Suppressor macrophage (primary cell): ENCODE data around the gene CORT.
"Not testable (repeated sequence)": the region's sequence is repeated elsewhere in the genome, so short reads cannot be mapped to it uniquely, and the experiment has no call there.

Experiments used
- DNase-seq, 4 experiments: peaks; one replicate each; pipeline ENCODE4 v3.0.0-alpha.2; 2020 to 2022

The CORT gene

GRCh38 chr1:10438677-10439163 is 11.1 kb upstream of the CORT start:
- no peak for DNase-seq

GRCh38 chr1:10440305-10440704 is 9.5 kb upstream of the CORT start:
- no peak for DNase-seq

- no peak for DNase-seq
These were observed 9.0 kb upstream of the CORT start for GRCh38 chr1:10440794-10441193.

- DNase-seq, result no peak
These were observed 5.6 kb upstream of the CORT start for GRCh38 chr1:10444248-10444647.

GRCh38 chr1:10444795-10445397 is 4.9 kb upstream of the CORT start:
- DNase-seq, result no peak

- DNase-seq, result no peak
These were observed 2.9 kb upstream of the CORT start for GRCh38 chr1:10446790-10447422.

- no peak for DNase-seq
These were observed 454 bp downstream of the CORT start for GRCh38 chr1:10450156-10450814.

GRCh38 chr1:10450836-10451235 is 1.0 kb downstream of the CORT start:
- no peak for DNase-seq

GRCh38 chr1:10451287-10451686 is 1.5 kb downstream of the CORT start:
- DNase-seq, result no peak

- no peak for DNase-seq
These were observed 6.2 kb downstream of the CORT start for GRCh38 chr1:10456048-10456447.

GRCh38 chr1:10456661-10457060 is 6.8 kb downstream of the CORT start:
- DNase-seq, result no peak

- not testable (repeated sequence) for DNase-seq
These were observed 7.6 kb downstream of the CORT start for GRCh38 chr1:10457462-10457861.

GRCh38 chr1:10457875-10458274 is 8.0 kb downstream of the CORT start:
- no peak for DNase-seq

GRCh38 chr1:10459184-10459583 is 9.4 kb downstream of the CORT start:
- DNase-seq, result no peak

- DNase-seq, result no peak
These were observed 17.2 kb downstream of the CORT start for GRCh38 chr1:10467078-10467477.

GRCh38 chr1:10470043-10470442 is 20.2 kb downstream of the CORT start:
- no peak for DNase-seq

- peak in 1 of 4 experiments; percentile 12 for DNase-seq
These were observed 21.8 kb downstream of the CORT start for GRCh38 chr1:10471411-10472219.

- DNase-seq, result peak; percentile 95 to 97 (median 96)
These were observed 22.7 kb downstream of the CORT start, which contains the start of gene DFFA for GRCh38 chr1:10472220-10473144. Gene DFFA, minus strand, starts transcription at chr1:10472529. Its CDS starts 71 bp downstream, at chr1:10472458.

- peak in 1 of 4 experiments; percentile 22 for DNase-seq
These were observed 23.4 kb downstream of the CORT start for GRCh38 chr1:10473145-10473765.

- DNase-seq, result not testable (repeated sequence)
These were observed 24.4 kb downstream of the CORT start for GRCh38 chr1:10474309-10474612.
